ENCODE measurements around the gene PDE8B. TPM values are rescaled to one million over a fixed set of nuclear protein-coding genes. Genes with fewer than 3 reads are reported as not detected.

PDE8B gene
- total and polyA plus RNA-seq, 2 donors from 2014 or later: 3.7 to 4.5 TPM

GRCh38 chr5:77262697-77263096 lies 52.2 kb downstream of the PDE8B start:
- FAIRE-seq: no peak
- TF ChIP-seq CTCF (IDR thresholded peaks at IDR 0.05; ENCODE audit: borderline replicate concordance, extremely low read depth, insufficient read depth): no peak
- H3K4me3 ChIP-seq (ENCODE audit: low read length in 3 of 3): no peak overlapping the region
- DNase-seq: no peak
- no peak overlapping the region for H3K27ac ChIP-seq (ENCODE audit: low read depth in 2 of 2, low read length in 2 of 2)
- H3K4me1 ChIP-seq (ENCODE audit: control insufficient read depth in 2 of 3, insufficient read depth in 2 of 3, low read depth in 1 of 3, low read length in 3 of 3): no peaks in the 10 kb centered on the region
- no peaks in the 10 kb centered on the region for H3K36me3 ChIP-seq (ENCODE audit: control insufficient read depth in 2 of 3, insufficient read depth in 3 of 3, low read length in 3 of 3)
- no peak overlapping the region for H3K9ac ChIP-seq (ENCODE audit: low read length in 3 of 3)
- no peaks in the 10 kb centered on the region for H3K27me3 ChIP-seq (ENCODE audit: control insufficient read depth, insufficient read depth, low read length)
- intact Hi-C loops (cut with DNase I): no loop called here
- peaks cover 0 to 4% (median 0%) of the 10 kb centered on the region in 3 donors for H3K9me3 ChIP-seq (ENCODE audit: control insufficient read depth in 2 of 3, insufficient read depth in 1 of 3, low read length in 3 of 3)

- H3K4me1 ChIP-seq (ENCODE audit: control insufficient read depth in 2 of 3, insufficient read depth in 2 of 3, low read depth in 1 of 3, low read length in 3 of 3): no peaks in the 10 kb centered on the region
- H3K27me3 ChIP-seq (ENCODE audit: control insufficient read depth, insufficient read depth, low read length): no peaks in the 10 kb centered on the region
- no peaks in the 10 kb centered on the region for H3K36me3 ChIP-seq (ENCODE audit: control insufficient read depth in 2 of 3, insufficient read depth in 3 of 3, low read length in 3 of 3)
- no peak for TF ChIP-seq CTCF (IDR thresholded peaks at IDR 0.05; ENCODE audit: borderline replicate concordance, extremely low read depth, insufficient read depth)
- H3K4me3 ChIP-seq (ENCODE audit: low read length in 3 of 3): no peak overlapping the region
- H3K27ac ChIP-seq (ENCODE audit: low read depth in 2 of 2, low read length in 2 of 2): no peak overlapping the region
- peaks cover 0 to 4% (median 0%) of the 10 kb centered on the region in 3 donors for H3K9me3 ChIP-seq (ENCODE audit: control insufficient read depth in 2 of 3, insufficient read depth in 1 of 3, low read length in 3 of 3)
- no peak for FAIRE-seq
- intact Hi-C loops (cut with DNase I): no loop called here
- no peak overlapping the region for H3K9ac ChIP-seq (ENCODE audit: low read length in 3 of 3)
- no peak for DNase-seq
Observed at GRCh38 chr5:77266291-77266690, 55.8 kb downstream of the PDE8B start.

- DNase-seq (no peak), FAIRE-seq (no peak)
- no peaks in the 10 kb centered on the region for H3K27me3 ChIP-seq (ENCODE audit: control insufficient read depth, insufficient read depth, low read length)
- H3K27ac ChIP-seq (ENCODE audit: low read depth in 2 of 2, low read length in 2 of 2): no peak overlapping the region
- no peak overlapping the region for H3K9ac ChIP-seq (ENCODE audit: low read length in 3 of 3)
- intact Hi-C loops (cut with DNase I): no loop called here
- no peaks in the 10 kb centered on the region for H3K36me3 ChIP-seq (ENCODE audit: control insufficient read depth in 2 of 3, insufficient read depth in 3 of 3, low read length in 3 of 3)
- no peaks in the 10 kb centered on the region for H3K4me1 ChIP-seq (ENCODE audit: control insufficient read depth in 2 of 3, insufficient read depth in 2 of 3, low read depth in 1 of 3, low read length in 3 of 3)
- peaks cover 0 to 4% (median 0%) of the 10 kb centered on the region in 3 donors for H3K9me3 ChIP-seq (ENCODE audit: control insufficient read depth in 2 of 3, insufficient read depth in 1 of 3, low read length in 3 of 3)
- H3K4me3 ChIP-seq (ENCODE audit: low read length in 3 of 3): no peak overlapping the region
- no peak for TF ChIP-seq CTCF (IDR thresholded peaks at IDR 0.05; ENCODE audit: borderline replicate concordance, extremely low read depth, insufficient read depth)
Observed at GRCh38 chr5:77267496-77267895, 57.0 kb downstream of the PDE8B start.

- no peak for DNase-seq
- no peak for FAIRE-seq
- Histone ChIP-seq H3K27ac (ENCODE audit: low read depth in 2 of 2, low read length in 2 of 2) (no peak overlapping the region), H3K4me1 (ENCODE audit: control insufficient read depth in 2 of 3, insufficient read depth in 2 of 3, low read depth in 1 of 3, low read length in 3 of 3) (no peaks in the 10 kb centered on the region), H3K4me3 (ENCODE audit: low read length in 3 of 3) (no peak overlapping the region), H3K27me3 (ENCODE audit: control insufficient read depth, insufficient read depth, low read length) (no peaks in the 10 kb centered on the region), H3K36me3 (ENCODE audit: control insufficient read depth in 2 of 3, insufficient read depth in 3 of 3, low read length in 3 of 3) (no peaks in the 10 kb centered on the region), H3K9me3 (ENCODE audit: control insufficient read depth in 2 of 3, insufficient read depth in 1 of 3, low read length in 3 of 3) (no peaks in the 10 kb centered on the region), H3K9ac (ENCODE audit: low read length in 3 of 3) (no peak overlapping the region)
- no peak for TF ChIP-seq CTCF (IDR thresholded peaks at IDR 0.05; ENCODE audit: borderline replicate concordance, extremely low read depth, insufficient read depth)
- intact Hi-C loops (cut with DNase I): no loop called here
Observed at GRCh38 chr5:77272206-77272605, 61.7 kb downstream of the PDE8B start.

Measured in kidney (tissue), 14 donors.